HFFc6 (cell line): ENCODE measurements around the gene CLSTN2. TPM values are rescaled to one million over a fixed set of nuclear protein-coding genes. Genes with fewer than 3 reads are reported as not detected.

Source experiments
- DNase-seq: peaks from one replicate; pipeline ENCODE4 v3.0.0-alpha.2; 2018
- H3K27ac Mint-ChIP-seq: 2 replicates; pipeline ENCODE4 v1.8.0; 2020; ENCODE audit warnings: mild to moderate bottlenecking, mixed read lengths
- H3K27me3 Mint-ChIP-seq: 2 replicates; pipeline ENCODE4 v1.8.0; 2021; ENCODE audit warnings: mild to moderate bottlenecking, moderate library complexity, mixed read lengths; ENCODE audit not compliant: insufficient read depth
- H3K36me3 Mint-ChIP-seq: 2 replicates; pipeline ENCODE4 v1.8.0; 2021; ENCODE audit warnings: low read depth, mixed read lengths
- H3K4me1 Mint-ChIP-seq: 2 replicates; pipeline ENCODE4 v1.8.0; 2020; ENCODE audit warnings: low read depth, mixed read lengths
- H3K4me3 Mint-ChIP-seq: 2 replicates; pipeline ENCODE4 v1.8.0; 2020; ENCODE audit warnings: mild to moderate bottlenecking, moderate library complexity, mixed read lengths
- H3K9me3 Mint-ChIP-seq: 2 replicates; pipeline ENCODE4 v1.8.0; 2020; ENCODE audit warnings: mild to moderate bottlenecking, mixed read lengths
- CTCF ChIP-seq: fragments of 200-600 bp; sonication (generic); IDR thresholded peaks from 2 replicates; pipeline ENCODE4 v1.5.0; 2021; ENCODE audit warnings: antibody characterized with exemption, mild to moderate bottlenecking
- total RNA-seq, 6 experiments: library from RNA; stranded (reverse); fragmentation: NEBNext Ultra II Directional; extraction: Animal tissue kit (Norgen Biotek cat#: 25700); gene quantifications; 2 replicates in 1 of 6; 3 replicates in 5 of 6; pipeline ENCODE4 v1.2.3, GENCODE V29; 2021

Gene CLSTN2
- total RNA-seq, 6 experiments from 2014 or later, result 0.05 TPM; not detected in 5

- Mint-ChIP-seq H3K9me3 (peaks cover 55% of the 10 kb centered on the region), H3K36me3 (no peaks in the 10 kb centered on the region), H3K4me3 (no peak overlapping the region), H3K4me1 (no peaks in the 10 kb centered on the region), H3K27me3 (no peaks in the 10 kb centered on the region), H3K27ac (no peak overlapping the region)
- TF ChIP-seq CTCF, result no peak
- no peak for DNase-seq
Observed at GRCh38 chr3:140265302-140265701, 330.3 kb downstream of the CLSTN2 start.

- Mint-ChIP-seq H3K9me3 (peaks cover 34% of the 10 kb centered on the region), H3K4me3 (no peak overlapping the region), H3K4me1 (no peaks in the 10 kb centered on the region), H3K27ac (no peak overlapping the region), H3K27me3 (no peaks in the 10 kb centered on the region), H3K36me3 (no peaks in the 10 kb centered on the region)
- TF ChIP-seq CTCF, result no peak
- no peak for DNase-seq
Observed at GRCh38 chr3:140268103-140268502, 333.1 kb downstream of the CLSTN2 start.

GRCh38 chr3:140268610-140269009, 333.6 kb downstream of the CLSTN2 start:
- Mint-ChIP-seq H3K4me3 (no peak overlapping the region), H3K36me3 (no peaks in the 10 kb centered on the region), H3K9me3 (peaks cover 33% of the 10 kb centered on the region), H3K27ac (no peak overlapping the region), H3K4me1 (no peaks in the 10 kb centered on the region), H3K27me3 (no peaks in the 10 kb centered on the region)
- DNase-seq, result no peak
- no peak for TF ChIP-seq CTCF

GRCh38 chr3:140270329-140270728, 335.3 kb downstream of the CLSTN2 start:
- Mint-ChIP-seq H3K36me3 (0 out of 2 replicates have a peak, but pooled peaks cover 4% of the 10 kb centered on the region), H3K4me1 (no peaks in the 10 kb centered on the region), H3K9me3 (peaks cover 37% of the 10 kb centered on the region), H3K27ac (no peak overlapping the region), H3K4me3 (no peak overlapping the region), H3K27me3 (no peaks in the 10 kb centered on the region)
- no peak for TF ChIP-seq CTCF
- no peak for DNase-seq

- DNase-seq, result no peak
- Mint-ChIP-seq H3K27me3 (no peaks in the 10 kb centered on the region), H3K4me3 (no peak overlapping the region), H3K4me1 (no peaks in the 10 kb centered on the region), H3K27ac (no peak overlapping the region), H3K36me3 (0 out of 2 replicates have a peak, but pooled peaks cover 4% of the 10 kb centered on the region), H3K9me3 (peaks cover 19% of the 10 kb centered on the region)
- no peak for TF ChIP-seq CTCF
Observed at GRCh38 chr3:140273542-140274195, 338.7 kb downstream of the CLSTN2 start.
